Thyroid gland (tissue), 4 donors: Measurements from ENCODE around the gene ST6GALNAC2. TPM values are rescaled to one million over a fixed set of nuclear protein-coding genes. Genes with fewer than 3 reads are reported as not detected.

ENCODE experiments used
- DNase-seq, 2 donors: peaks; one replicate each; pipeline ENCODE4 v3.0.0-alpha.2; 2019
- H3K27ac ChIP-seq, 3 donors: fragments of 200-600 bp; sonication (generic); 1 replicate in 2 of 3; 2 replicates in 1 of 3; pipeline ENCODE4 v1.5.1; 2016 to 2019; ENCODE audit warnings: mild to moderate bottlenecking in 1 of 3, moderate library complexity in 1 of 3
- H3K27me3 ChIP-seq: fragments of 200-600 bp; sonication (generic); one replicate; pipeline ENCODE4 v1.5.1; 2019
- H3K36me3 ChIP-seq, 2 donors: fragments of 200-600 bp; sonication (generic); one replicate each; pipeline ENCODE4 v1.5.1; 2016 to 2019
- H3K4me1 ChIP-seq, 2 donors: fragments of 200-600 bp; sonication (generic); one replicate each; pipeline ENCODE4 v1.5.1; 2017 to 2019
- H3K4me3 ChIP-seq, 3 donors: fragments of 200-600 bp; sonication (generic); replicated peaks in 1 of 3; 1 replicate in 2 of 3; 2 replicates in 1 of 3; pipeline ENCODE4 v1.5.1; 2016; ENCODE audit warnings: mild to moderate bottlenecking in 1 of 3
- H3K9me3 ChIP-seq: fragments of 200-600 bp; sonication (generic); one replicate; pipeline ENCODE4 v1.5.1; 2017
- CTCF ChIP-seq, 6 experiments: fragments of 200-600 bp in 3 of 6; fragments of 450-650 bp in 3 of 6; sonication (generic) in 3 of 6; IDR thresholded peaks; one replicate each; pipeline ENCODE4 v1.5.1; 2016 to 2019; ENCODE audit warnings: antibody characterized with exemption in 6 of 6, mild to moderate bottlenecking in 2 of 6, inconsistent platforms in 1 of 6, moderate library complexity in 1 of 6
- POLR2A ChIP-seq, 2 donors: fragments of 450-650 bp; IDR thresholded peaks; one replicate each; pipeline ENCODE4 v1.6.1; 2017; ENCODE audit warnings: antibody characterized with exemption in 2 of 2, mild to moderate bottlenecking in 2 of 2, moderate library complexity in 1 of 2
- WGBS, 2 donors: methylation state at CpG; one replicate each; pipeline ENCODE4 v1.1.5; 2017; 5-methylcytosine and 5-hydroxymethylcytosine counted together
- intact Hi-C: fragments of 100-400 bp; cut with DNase I; formaldehyde crosslinking; loops from one replicate; pipeline ENCODE4 v1.15.1; 2023
- small RNA-seq: library from RNA; depleted of rRNA; stranded (forward); fragments of <200 nt; gene quantifications from one replicate; pipeline ENCODE3, GENCODE V24; 2016
- total RNA-seq, 4 donors: library from RNA; depleted of rRNA; stranded (reverse); fragments of >200 nt; gene quantifications; one replicate each; pipeline ENCODE4 v1.2.3, GENCODE V29; 2016

ST6GALNAC2 gene
- total RNA-seq, 4 donors from 2014 or later, result 32.7 to 65.4 (median 42.6) TPM

- H3K36me3 ChIP-seq, result no peaks in the 10 kb centered on the region
- no peak for DNase-seq
- TF ChIP-seq CTCF (IDR thresholded peaks at IDR 0.05) (no peak), POLR2A (IDR thresholded peaks at IDR 0.05) (no peak)
- H3K4me3 ChIP-seq, result no peak overlapping the region
- no peaks in the 10 kb centered on the region for H3K9me3 ChIP-seq
- H3K4me1 ChIP-seq, result peaks cover 10 to 26% of the 10 kb centered on the region in 2 donors
- H3K27me3 ChIP-seq, result no peaks in the 10 kb centered on the region
- H3K27ac ChIP-seq, result no peak overlapping the region
- intact Hi-C loops, result no loop called here
- WGBS, 2 donors, result 75 to 79% methylated on average over 15 of the region's 15 CpGs
These were observed 66.4 kb downstream of the ST6GALNAC2 start for GRCh38 chr17:76519048-76519966.

GRCh38 chr17:76517638-76518038 lies 68.0 kb downstream of the ST6GALNAC2 start:
- H3K4me1 ChIP-seq, result peaks cover 10 to 15% of the 10 kb centered on the region in 2 donors
- peak in 5 of 6 experiments; percentile 11 to 63 (median 45) for TF ChIP-seq CTCF (IDR thresholded peaks at IDR 0.05)
- TF ChIP-seq POLR2A (IDR thresholded peaks at IDR 0.05), result peak in 1 of 2 donors; percentile 38
- H3K27me3 ChIP-seq, result no peaks in the 10 kb centered on the region
- WGBS, 2 donors, result 51% methylated on average over 9 of the region's 11 CpGs
- DNase-seq, result peak; percentile 92 to 96
- intact Hi-C loops, result no loop called here
- H3K4me3 ChIP-seq, result no peak overlapping the region
- no peaks in the 10 kb centered on the region for H3K9me3 ChIP-seq
- no peaks in the 10 kb centered on the region for H3K36me3 ChIP-seq
- H3K27ac ChIP-seq, result peak overlapping the region; percentile 56 to 69 (median 57)

Small RNAs within 50 kb of the gene (small RNA-seq; reads per million reads assigned to genes)
- not detected for gene AC015802.2
- not detected for gene SNORD1A
- gene SNORD1B, result 286 reads per million, percentile 98 among the genes with 10 or more reads in this experiment

Other genes starting within 250 kb of the ST6GALNAC2 start
- 100 to 1,000 TPM; 133 to 198 (median 167) TPM for gene PRPSAP1, start 231.9 kb downstream of the ST6GALNAC2 start, total RNA-seq
- 10 to 100 TPM in 3 of 4 donors, 1 to 10 TPM in 1; 8.5 to 24.5 (median 13.8) TPM for gene SPHK1, start 201.3 kb downstream of the ST6GALNAC2 start, total RNA-seq
- gene UBE2O, start 132.7 kb downstream of the ST6GALNAC2 start, total RNA-seq, result 10 to 100 TPM; 26.3 to 47.9 (median 37.3) TPM
- under 1 TPM in 1 of 4 donors, not detected in 3; 0.81 TPM for gene AANAT, start 118.3 kb downstream of the ST6GALNAC2 start, total RNA-seq
- 10 to 100 TPM; 16.4 to 31.1 (median 22.1) TPM for gene RHBDF2, start 84.4 kb downstream of the ST6GALNAC2 start, total RNA-seq
- 10 to 100 TPM; 14.7 to 32.3 (median 25.6) TPM for gene CYGB, start 48.2 kb downstream of the ST6GALNAC2 start, total RNA-seq
- 1 to 10 TPM; 1.5 to 8.3 (median 4.2) TPM for gene PRCD, start 45.8 kb downstream of the ST6GALNAC2 start, total RNA-seq
- gene ST6GALNAC1, start 57.9 kb upstream of the ST6GALNAC2 start, total RNA-seq, result 1 to 10 TPM in 2 of 4 donors, under 1 TPM in 2; 0.29 to 7.0 (median 1.1) TPM
- 100 to 1,000 TPM; 362 to 576 (median 421) TPM for gene MXRA7, start 125.1 kb upstream of the ST6GALNAC2 start, total RNA-seq
- 10 to 100 TPM; 12.2 to 24.2 (median 20.7) TPM for gene JMJD6, start 140.7 kb upstream of the ST6GALNAC2 start, total RNA-seq
- 10 to 100 TPM; 33.6 to 58.3 (median 51.3) TPM for gene METTL23, start 141.0 kb upstream of the ST6GALNAC2 start, total RNA-seq
- 100 to 1,000 TPM; 269 to 614 (median 400) TPM for gene SRSF2, start 151.5 kb upstream of the ST6GALNAC2 start, total RNA-seq
- gene MFSD11, start 152.3 kb upstream of the ST6GALNAC2 start, total RNA-seq, result 10 to 100 TPM; 34.1 to 53.3 (median 44.3) TPM